GM19193 (cell line): ENCODE data around the gene SENP7.

Experiments used
- POLR2A ChIP-seq: IDR thresholded peaks from 4 replicates; pipeline ENCODE4 v1.6.1; 2011; ENCODE audit not compliant: insufficient read depth, insufficient read length; ENCODE audit errors: extremely low read depth

The SENP7 gene

DNA sequence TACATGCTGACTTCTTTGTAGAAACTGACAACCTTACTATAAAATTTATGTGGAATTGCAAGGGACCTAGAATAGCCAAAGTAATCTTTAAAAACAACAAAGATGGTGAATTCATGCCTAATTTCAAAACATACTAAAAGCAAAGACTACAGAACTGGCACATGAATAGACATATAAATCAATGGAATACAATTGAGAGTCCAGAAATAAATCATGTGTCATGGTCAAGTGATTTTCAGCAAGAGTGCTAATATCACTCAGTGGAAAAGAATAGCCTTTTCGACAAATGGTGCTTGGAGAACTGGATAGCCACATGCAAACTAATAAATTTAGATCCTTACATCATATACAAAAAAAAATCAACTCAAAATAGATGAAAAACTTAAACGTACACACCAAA, 201.3 kb downstream of the SENP7 start:
- no peak for TF ChIP-seq POLR2A

DNA sequence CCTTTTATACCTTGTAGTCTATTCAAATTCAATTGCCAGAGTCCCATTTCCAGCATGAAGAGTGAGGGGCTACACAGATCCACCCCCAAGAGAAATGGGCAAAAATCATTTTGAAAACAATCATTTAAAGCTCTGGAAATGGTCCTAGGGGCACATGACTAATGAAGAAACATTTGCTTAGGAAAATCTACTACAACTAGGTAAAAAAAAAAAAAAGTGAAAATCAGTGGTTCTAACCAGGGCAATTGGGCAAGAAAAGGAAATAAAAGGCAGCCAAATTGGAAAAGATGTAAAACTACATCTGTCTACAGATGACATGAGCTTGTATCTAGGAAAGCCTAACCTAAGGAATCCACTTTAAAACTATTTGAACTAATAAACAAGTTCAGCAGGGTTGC, 202.0 kb downstream of the SENP7 start:
- no peak for TF ChIP-seq POLR2A

GRCh38 chr3:101303836-101304235, 209.2 kb downstream of the SENP7 start:
- TF ChIP-seq POLR2A, result no peak

DNA sequence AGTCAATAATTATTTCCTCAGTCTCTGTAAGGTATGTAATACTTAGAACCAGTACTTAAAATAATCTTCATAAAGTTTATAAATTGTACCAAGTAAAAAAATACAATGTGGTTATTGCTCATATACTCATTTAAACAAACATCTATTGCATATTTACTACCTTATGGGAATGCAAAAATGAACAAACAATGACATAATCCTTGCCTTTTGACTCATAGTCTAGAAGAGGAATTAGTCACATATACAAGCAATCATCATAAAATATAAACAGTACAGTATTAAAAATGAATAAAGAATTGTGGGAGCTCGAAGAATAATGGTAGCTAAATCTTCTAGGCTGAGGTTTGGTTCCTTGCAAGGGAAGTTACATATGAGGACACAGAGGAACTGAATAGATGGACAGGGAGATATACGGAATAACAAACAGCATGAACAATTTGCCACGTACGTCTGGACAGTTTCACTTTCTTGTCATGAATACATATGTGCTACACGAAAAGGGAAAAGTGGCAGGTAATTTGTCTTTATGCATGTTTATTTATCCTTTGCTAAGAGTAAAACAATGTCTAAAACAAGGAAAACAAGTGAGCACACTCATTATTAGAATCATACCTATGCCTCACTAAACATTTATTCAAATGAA, 209.8 kb downstream of the SENP7 start:
- TF ChIP-seq POLR2A, result no peak

- no peak for TF ChIP-seq POLR2A
Observed at GRCh38 chr3:101300073-101300472, 212.9 kb downstream of the SENP7 start.

DNA sequence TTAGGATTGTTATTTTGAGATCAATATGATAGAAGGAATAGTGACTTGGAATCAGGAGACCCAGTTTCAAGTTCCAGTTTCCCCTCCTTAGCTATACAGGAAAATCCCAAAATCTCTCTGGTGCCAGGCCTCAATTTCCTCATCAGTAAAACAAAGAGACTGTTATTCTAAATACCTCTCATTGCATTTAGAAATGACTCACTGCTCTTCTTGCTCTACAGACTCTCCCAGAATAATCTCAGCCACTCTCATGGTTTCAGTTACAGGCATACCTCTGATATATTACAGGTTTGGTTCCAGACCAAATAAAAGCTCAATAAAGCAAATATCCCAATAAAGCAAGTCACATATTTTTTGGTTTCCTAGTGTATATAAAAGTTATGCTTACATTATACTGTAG, 221.0 kb downstream of the SENP7 start:
- no peak for TF ChIP-seq POLR2A

- TF ChIP-seq POLR2A, result no peak
Observed at GRCh38 chr3:101288294-101288693, 224.7 kb downstream of the SENP7 start.

DNA sequence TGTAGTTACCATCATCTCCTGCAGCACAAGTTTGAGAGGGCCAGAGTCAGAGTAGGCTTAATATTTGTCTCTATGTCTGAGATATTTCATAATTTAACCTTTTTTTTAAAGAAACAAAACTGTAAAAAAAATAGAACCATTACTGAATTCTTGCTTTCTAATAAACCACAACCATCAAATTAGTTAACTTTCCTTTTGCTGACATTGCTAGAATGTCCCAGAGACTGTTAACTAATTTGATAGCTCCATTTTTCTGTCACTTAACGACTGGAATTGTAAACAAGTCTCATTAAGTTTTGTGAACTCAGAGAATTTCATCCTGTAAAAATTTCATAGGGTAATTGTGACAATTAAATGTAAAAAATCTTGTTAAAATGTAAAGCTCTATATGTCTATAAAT, 228.3 kb downstream of the SENP7 start:
- no peak for TF ChIP-seq POLR2A

DNA sequence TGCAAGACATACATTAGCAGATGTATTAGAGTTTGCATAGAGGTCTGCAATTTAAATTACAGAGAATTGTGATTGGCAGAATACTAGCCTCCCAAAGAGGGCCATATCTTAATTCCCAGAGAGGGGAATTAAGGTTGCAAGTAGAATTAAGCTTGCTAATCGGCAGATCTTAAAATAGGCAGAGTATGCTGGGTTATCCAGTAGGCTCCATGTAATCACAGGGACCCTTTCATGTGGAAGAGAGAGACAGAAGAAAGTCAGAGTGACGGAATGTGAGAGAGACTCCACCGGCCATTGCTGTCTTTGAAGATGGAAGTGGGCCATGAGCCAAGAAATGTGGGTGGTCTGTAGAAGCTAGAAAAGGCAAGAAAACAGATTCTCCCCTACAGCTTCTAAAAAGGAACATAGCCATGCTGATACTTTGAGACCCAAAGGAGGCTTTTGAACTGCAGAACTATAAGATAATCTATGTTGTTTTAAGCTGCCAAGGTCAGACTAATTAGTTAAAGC, 231.4 kb downstream of the SENP7 start:
- no peak for TF ChIP-seq POLR2A

DNA sequence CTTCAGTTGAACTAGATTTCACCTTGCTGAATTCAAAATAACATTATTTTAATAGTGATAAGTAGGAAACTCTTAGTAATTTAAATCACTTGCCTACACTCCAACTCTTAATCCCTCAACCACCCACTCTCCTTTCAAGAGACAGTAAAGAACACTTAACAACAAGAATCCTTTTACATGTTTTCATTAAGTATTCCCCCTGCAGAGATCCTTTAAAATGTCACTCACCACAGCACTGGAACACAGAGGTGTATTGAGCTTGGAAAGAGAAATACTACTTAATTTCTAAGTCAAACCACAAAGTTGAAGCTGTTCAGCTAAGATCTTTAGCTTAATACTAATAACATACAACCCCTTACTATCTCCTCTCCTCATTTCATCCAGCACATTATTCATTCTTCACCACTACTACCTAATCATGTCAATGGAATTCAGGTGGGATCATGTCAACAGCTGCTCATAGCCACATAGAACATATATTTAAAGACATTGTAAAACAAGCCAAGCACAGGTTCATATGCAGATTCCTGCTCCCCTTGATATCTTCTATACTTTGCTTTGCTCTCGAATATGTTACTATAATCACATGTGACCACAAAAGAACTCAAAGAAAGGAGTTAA, 233.1 kb downstream of the SENP7 start:
- no peak for TF ChIP-seq POLR2A

- no peak for TF ChIP-seq POLR2A
Observed at GRCh38 chr3:101279162-101279561, 233.8 kb downstream of the SENP7 start.

DNA sequence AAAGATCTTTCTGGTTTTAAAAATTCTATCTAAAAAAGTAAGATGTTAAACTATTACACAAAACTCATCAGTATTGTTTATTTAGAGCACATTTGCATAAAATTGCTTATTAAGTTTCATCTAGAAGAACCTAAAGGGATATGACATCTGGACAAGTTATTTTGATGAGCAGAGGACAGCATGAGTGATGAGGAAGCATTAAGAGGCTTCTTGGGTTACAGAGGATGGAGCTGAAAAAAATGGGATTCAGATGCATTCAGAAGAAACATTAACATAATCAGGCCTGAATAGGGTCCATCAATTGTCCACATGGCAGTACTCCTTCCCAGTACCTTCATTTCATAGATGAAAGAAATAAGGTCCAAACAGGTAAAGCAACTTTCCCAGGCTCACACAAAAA, 234.3 kb downstream of the SENP7 start:
- TF ChIP-seq POLR2A, result no peak
